ENCODE results near the gene GSAP. TPM values are rescaled to one million over a fixed set of nuclear protein-coding genes. Genes with fewer than 3 reads are reported as not detected.

Gene GSAP
- total and polyA plus RNA-seq, 9 of the 15 experiments (the other 6 are each of a cell fraction or from before 2014, with no cell fraction given): 0.13 TPM; not detected in 8

DNA sequence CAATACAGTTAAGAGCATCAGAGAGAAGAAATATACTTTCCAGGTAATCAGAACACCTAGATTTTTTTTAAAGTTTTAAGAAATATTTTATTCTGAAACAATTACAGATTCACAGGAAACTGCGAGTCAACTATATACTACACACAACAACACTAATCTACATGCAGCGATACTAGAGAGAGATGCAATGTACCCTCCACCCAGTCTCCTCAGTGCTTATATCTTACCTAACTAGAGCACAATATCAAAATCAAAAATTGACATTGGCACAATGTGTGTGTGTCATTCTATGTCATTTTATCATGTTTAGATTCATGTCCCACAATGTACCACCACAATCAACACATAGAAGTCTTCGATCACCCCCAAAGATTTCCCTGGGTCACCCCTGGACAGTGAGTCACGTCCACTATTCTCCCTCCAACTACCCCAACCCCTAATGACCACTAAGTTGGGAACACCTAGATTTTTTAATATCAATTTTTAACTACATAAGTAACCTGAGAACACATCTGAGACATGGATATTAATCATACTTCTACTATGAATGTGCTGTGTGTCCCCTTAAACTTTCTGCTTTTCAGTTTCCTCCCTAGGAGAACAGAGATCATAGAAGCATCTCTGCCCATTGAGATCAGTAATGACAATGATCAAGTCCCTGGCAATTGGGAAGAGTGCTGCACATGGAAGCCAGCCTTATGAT, 86.5 kb downstream of the GSAP start (continued):
- TF ChIP-seq, protein P1, sequence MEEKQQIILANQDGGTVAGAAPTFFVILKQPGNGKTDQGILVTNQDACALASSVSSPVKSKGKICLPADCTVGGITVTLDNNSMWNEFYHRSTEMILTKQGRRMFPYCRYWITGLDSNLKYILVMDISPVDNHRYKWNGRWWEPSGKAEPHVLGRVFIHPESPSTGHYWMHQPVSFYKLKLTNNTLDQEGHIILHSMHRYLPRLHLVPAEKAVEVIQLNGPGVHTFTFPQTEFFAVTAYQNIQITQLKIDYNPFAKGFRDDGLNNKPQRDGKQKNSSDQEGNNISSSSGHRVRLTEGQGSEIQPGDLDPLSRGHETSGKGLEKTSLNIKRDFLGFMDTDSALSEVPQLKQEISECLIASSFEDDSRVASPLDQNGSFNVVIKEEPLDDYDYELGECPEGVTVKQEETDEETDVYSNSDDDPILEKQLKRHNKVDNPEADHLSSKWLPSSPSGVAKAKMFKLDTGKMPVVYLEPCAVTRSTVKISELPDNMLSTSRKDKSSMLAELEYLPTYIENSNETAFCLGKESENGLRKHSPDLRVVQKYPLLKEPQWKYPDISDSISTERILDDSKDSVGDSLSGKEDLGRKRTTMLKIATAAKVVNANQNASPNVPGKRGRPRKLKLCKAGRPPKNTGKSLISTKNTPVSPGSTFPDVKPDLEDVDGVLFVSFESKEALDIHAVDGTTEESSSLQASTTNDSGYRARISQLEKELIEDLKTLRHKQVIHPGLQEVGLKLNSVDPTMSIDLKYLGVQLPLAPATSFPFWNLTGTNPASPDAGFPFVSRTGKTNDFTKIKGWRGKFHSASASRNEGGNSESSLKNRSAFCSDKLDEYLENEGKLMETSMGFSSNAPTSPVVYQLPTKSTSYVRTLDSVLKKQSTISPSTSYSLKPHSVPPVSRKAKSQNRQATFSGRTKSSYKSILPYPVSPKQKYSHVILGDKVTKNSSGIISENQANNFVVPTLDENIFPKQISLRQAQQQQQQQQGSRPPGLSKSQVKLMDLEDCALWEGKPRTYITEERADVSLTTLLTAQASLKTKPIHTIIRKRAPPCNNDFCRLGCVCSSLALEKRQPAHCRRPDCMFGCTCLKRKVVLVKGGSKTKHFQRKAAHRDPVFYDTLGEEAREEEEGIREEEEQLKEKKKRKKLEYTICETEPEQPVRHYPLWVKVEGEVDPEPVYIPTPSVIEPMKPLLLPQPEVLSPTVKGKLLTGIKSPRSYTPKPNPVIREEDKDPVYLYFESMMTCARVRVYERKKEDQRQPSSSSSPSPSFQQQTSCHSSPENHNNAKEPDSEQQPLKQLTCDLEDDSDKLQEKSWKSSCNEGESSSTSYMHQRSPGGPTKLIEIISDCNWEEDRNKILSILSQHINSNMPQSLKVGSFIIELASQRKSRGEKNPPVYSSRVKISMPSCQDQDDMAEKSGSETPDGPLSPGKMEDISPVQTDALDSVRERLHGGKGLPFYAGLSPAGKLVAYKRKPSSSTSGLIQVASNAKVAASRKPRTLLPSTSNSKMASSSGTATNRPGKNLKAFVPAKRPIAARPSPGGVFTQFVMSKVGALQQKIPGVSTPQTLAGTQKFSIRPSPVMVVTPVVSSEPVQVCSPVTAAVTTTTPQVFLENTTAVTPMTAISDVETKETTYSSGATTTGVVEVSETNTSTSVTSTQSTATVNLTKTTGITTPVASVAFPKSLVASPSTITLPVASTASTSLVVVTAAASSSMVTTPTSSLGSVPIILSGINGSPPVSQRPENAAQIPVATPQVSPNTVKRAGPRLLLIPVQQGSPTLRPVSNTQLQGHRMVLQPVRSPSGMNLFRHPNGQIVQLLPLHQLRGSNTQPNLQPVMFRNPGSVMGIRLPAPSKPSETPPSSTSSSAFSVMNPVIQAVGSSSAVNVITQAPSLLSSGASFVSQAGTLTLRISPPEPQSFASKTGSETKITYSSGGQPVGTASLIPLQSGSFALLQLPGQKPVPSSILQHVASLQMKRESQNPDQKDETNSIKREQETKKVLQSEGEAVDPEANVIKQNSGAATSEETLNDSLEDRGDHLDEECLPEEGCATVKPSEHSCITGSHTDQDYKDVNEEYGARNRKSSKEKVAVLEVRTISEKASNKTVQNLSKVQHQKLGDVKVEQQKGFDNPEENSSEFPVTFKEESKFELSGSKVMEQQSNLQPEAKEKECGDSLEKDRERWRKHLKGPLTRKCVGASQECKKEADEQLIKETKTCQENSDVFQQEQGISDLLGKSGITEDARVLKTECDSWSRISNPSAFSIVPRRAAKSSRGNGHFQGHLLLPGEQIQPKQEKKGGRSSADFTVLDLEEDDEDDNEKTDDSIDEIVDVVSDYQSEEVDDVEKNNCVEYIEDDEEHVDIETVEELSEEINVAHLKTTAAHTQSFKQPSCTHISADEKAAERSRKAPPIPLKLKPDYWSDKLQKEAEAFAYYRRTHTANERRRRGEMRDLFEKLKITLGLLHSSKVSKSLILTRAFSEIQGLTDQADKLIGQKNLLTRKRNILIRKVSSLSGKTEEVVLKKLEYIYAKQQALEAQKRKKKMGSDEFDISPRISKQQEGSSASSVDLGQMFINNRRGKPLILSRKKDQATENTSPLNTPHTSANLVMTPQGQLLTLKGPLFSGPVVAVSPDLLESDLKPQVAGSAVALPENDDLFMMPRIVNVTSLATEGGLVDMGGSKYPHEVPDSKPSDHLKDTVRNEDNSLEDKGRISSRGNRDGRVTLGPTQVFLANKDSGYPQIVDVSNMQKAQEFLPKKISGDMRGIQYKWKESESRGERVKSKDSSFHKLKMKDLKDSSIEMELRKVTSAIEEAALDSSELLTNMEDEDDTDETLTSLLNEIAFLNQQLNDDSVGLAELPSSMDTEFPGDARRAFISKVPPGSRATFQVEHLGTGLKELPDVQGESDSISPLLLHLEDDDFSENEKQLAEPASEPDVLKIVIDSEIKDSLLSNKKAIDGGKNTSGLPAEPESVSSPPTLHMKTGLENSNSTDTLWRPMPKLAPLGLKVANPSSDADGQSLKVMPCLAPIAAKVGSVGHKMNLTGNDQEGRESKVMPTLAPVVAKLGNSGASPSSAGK (IDR thresholded peaks at IDR 0.05): no peak
- TF ChIP-seq, protein P2, sequence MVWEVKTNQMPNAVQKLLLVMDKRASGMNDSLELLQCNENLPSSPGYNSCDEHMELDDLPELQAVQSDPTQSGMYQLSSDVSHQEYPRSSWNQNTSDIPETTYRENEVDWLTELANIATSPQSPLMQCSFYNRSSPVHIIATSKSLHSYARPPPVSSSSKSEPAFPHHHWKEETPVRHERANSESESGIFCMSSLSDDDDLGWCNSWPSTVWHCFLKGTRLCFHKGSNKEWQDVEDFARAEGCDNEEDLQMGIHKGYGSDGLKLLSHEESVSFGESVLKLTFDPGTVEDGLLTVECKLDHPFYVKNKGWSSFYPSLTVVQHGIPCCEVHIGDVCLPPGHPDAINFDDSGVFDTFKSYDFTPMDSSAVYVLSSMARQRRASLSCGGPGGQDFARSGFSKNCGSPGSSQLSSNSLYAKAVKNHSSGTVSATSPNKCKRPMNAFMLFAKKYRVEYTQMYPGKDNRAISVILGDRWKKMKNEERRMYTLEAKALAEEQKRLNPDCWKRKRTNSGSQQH (CRISPR knock-in tag; IDR thresholded peaks at IDR 0.05): no peak
- TF ChIP-seq PHB2 (IDR thresholded peaks at IDR 0.05; ENCODE audit: low read depth): no peak
- no peak for TF ChIP-seq MTA2 (IDR thresholded peaks at IDR 0.05; ENCODE audit: low read depth)
- TF ChIP-seq ZSCAN29 (IDR thresholded peaks at IDR 0.05): no peak
- TF ChIP-seq DIDO1 (tag; IDR thresholded peaks at IDR 0.05; ENCODE audit: low read depth): no peak
- no peak for TF ChIP-seq HMG20B (CRISPR knock-in tag; IDR thresholded peaks at IDR 0.05)
- no peak for TF ChIP-seq CXXC5 (CRISPR knock-in tag; IDR thresholded peaks at IDR 0.05)
- no peak for TF ChIP-seq HMGN3 (IDR thresholded peaks at IDR 0.05; ENCODE audit: borderline replicate concordance, extremely low read depth, insufficient read length, low read depth, low read length)
- no peak for TF ChIP-seq NFATC3 (IDR thresholded peaks at IDR 0.05)
- TF ChIP-seq, protein P3, sequence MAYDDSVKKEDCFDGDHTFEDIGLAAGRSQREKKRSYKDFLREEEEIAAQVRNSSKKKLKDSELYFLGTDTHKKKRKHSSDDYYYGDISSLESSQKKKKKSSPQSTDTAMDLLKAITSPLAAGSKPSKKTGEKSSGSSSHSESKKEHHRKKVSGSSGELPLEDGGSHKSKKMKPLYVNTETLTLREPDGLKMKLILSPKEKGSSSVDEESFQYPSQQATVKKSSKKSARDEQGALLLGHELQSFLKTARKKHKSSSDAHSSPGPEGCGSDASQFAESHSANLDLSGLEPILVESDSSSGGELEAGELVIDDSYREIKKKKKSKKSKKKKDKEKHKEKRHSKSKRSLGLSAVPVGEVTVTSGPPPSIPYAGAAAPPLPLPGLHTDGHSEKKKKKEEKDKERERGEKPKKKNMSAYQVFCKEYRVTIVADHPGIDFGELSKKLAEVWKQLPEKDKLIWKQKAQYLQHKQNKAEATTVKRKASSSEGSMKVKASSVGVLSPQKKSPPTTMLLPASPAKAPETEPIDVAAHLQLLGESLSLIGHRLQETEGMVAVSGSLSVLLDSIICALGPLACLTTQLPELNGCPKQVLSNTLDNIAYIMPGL (CRISPR knock-in tag; IDR thresholded peaks at IDR 0.05): no peak
- TF ChIP-seq SRSF7 (optimal IDR thresholded peaks at IDR 0.05; ENCODE audit: low read depth, low read length): no peak
